ENCODE results near the gene FPGS. TPM values are rescaled to one million over a fixed set of nuclear protein-coding genes. Genes with fewer than 3 reads are reported as not detected.

Gene FPGS
- total and polyA plus RNA-seq, 4 donors, result 42.5 to 115 (median 93.6) TPM

GRCh38 chr9:127816728-127817127, 14.0 kb downstream of the FPGS start:
- DNase-seq (no peak), ATAC-seq (ENCODE audit: insufficient read depth, low FRiP score) (no peak)
- Histone ChIP-seq H3K4me1 (ENCODE audit: control insufficient read depth in 5 of 5, insufficient read depth in 5 of 5, low read length in 5 of 5) (no peaks in the 10 kb centered on the region), H3K27ac (ENCODE audit: low read depth in 1 of 2, low read length in 1 of 2) (no peak overlapping the region), H3K4me3 (no peak overlapping the region), H3K9ac (ENCODE audit: insufficient read depth in 1 of 2, low read length in 2 of 2) (no peak overlapping the region), H3K36me3 (ENCODE audit: control insufficient read depth in 4 of 4, insufficient read depth in 4 of 4, low read length in 4 of 4) (peaks cover 19 to 74% (median 31%) of the 10 kb centered on the region in 4 donors), H3K9me3 (ENCODE audit: control insufficient read depth in 4 of 4, insufficient read depth in 3 of 4, low read length in 3 of 4) (no peaks in the 10 kb centered on the region), H3K27me3 (ENCODE audit: control insufficient read depth in 3 of 3, insufficient read depth in 3 of 3, low read length in 2 of 3) (no peaks in the 10 kb centered on the region)
- 85 to 89% methylated on average over 8 of the region's 8 CpGs for WGBS, 2 donors
- no peak for TF ChIP-seq CTCF (IDR thresholded peaks at IDR 0.05; ENCODE audit: control extremely low read depth, extremely low read depth)

DNA sequence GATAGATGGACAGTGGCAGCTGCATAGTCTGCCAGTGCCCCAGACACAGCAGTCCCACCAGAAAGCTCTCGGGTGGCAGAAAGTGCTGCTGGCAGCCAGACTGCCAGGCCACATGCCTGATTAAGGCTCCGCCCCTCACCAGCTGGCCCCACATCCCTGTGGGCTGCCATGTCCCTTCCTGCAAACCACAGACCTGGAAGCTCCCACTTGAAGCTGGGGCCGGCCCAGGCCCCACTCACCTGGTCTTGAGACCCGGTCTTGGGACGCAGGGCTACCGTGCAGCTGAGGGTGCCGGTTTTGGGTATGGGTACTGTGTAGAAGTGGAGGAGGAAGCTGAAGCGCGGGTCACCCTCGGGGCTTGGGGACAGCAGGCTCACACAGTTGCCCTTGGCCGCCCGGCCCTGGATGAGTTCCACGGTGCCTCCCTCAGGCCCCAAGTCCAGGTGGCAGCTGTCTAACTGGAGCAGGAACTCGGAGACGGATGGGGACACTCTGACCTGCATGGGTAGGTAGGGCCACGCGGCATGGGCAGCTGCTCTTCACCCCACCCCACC, 15.3 kb downstream of the FPGS start:
- Histone ChIP-seq H3K4me3 (no peak overlapping the region), H3K4me1 (ENCODE audit: control insufficient read depth in 5 of 5, insufficient read depth in 5 of 5, low read length in 5 of 5) (no peaks in the 10 kb centered on the region), H3K9ac (ENCODE audit: insufficient read depth in 1 of 2, low read length in 2 of 2) (no peak overlapping the region), H3K36me3 (ENCODE audit: control insufficient read depth in 4 of 4, insufficient read depth in 4 of 4, low read length in 4 of 4) (peaks cover 13 to 66% (median 30%) of the 10 kb centered on the region in 4 donors), H3K9me3 (ENCODE audit: control insufficient read depth in 4 of 4, insufficient read depth in 3 of 4, low read length in 3 of 4) (no peaks in the 10 kb centered on the region), H3K27me3 (ENCODE audit: control insufficient read depth in 3 of 3, insufficient read depth in 3 of 3, low read length in 2 of 3) (no peaks in the 10 kb centered on the region), H3K27ac (ENCODE audit: low read depth in 1 of 2, low read length in 1 of 2) (no peak overlapping the region)
- ATAC-seq (ENCODE audit: insufficient read depth, low FRiP score) (no peak), DNase-seq (no peak)
- WGBS, 2 donors, result 83 to 85% methylated on average over 17 of the region's 17 CpGs
- no peak for TF ChIP-seq CTCF (IDR thresholded peaks at IDR 0.05; ENCODE audit: control extremely low read depth, extremely low read depth)

GRCh38 chr9:127818574-127818973, 15.9 kb downstream of the FPGS start:
- Histone ChIP-seq H3K4me3 (no peak overlapping the region), H3K27ac (ENCODE audit: low read depth in 1 of 2, low read length in 1 of 2) (no peak overlapping the region), H3K36me3 (ENCODE audit: control insufficient read depth in 4 of 4, insufficient read depth in 4 of 4, low read length in 4 of 4) (peaks cover 12 to 60% (median 26%) of the 10 kb centered on the region in 4 donors), H3K27me3 (ENCODE audit: control insufficient read depth in 3 of 3, insufficient read depth in 3 of 3, low read length in 2 of 3) (no peaks in the 10 kb centered on the region), H3K9me3 (ENCODE audit: control insufficient read depth in 4 of 4, insufficient read depth in 3 of 4, low read length in 3 of 4) (no peaks in the 10 kb centered on the region), H3K9ac (ENCODE audit: insufficient read depth in 1 of 2, low read length in 2 of 2) (no peak overlapping the region), H3K4me1 (ENCODE audit: control insufficient read depth in 5 of 5, insufficient read depth in 5 of 5, low read length in 5 of 5) (no peaks in the 10 kb centered on the region)
- ATAC-seq (ENCODE audit: insufficient read depth, low FRiP score) (no peak), DNase-seq (no peak)
- TF ChIP-seq CTCF (IDR thresholded peaks at IDR 0.05; ENCODE audit: control extremely low read depth, extremely low read depth), result no peak
- 91 to 92% methylated on average over 9 of the region's 11 CpGs for WGBS, 2 donors

- DNase-seq (no peak), ATAC-seq (ENCODE audit: insufficient read depth, low FRiP score) (no peak)
- WGBS, 2 donors, result 89 to 92% methylated on average over 4 of the region's 4 CpGs
- Histone ChIP-seq H3K27me3 (ENCODE audit: control insufficient read depth in 3 of 3, insufficient read depth in 3 of 3, low read length in 2 of 3) (no peaks in the 10 kb centered on the region), H3K36me3 (ENCODE audit: control insufficient read depth in 4 of 4, insufficient read depth in 4 of 4, low read length in 4 of 4) (peaks cover 11 to 56% (median 16%) of the 10 kb centered on the region in 4 donors), H3K27ac (ENCODE audit: low read depth in 1 of 2, low read length in 1 of 2) (no peak overlapping the region), H3K4me1 (ENCODE audit: control insufficient read depth in 5 of 5, insufficient read depth in 5 of 5, low read length in 5 of 5) (peaks cover 0 to 16% (median 2%) of the 10 kb centered on the region in 5 donors), H3K9me3 (ENCODE audit: control insufficient read depth in 4 of 4, insufficient read depth in 3 of 4, low read length in 3 of 4) (no peaks in the 10 kb centered on the region), H3K9ac (ENCODE audit: insufficient read depth in 1 of 2, low read length in 2 of 2) (no peak overlapping the region), H3K4me3 (no peak overlapping the region)
- no peak for TF ChIP-seq CTCF (IDR thresholded peaks at IDR 0.05; ENCODE audit: control extremely low read depth, extremely low read depth)
Observed at GRCh38 chr9:127822108-127822507, 19.4 kb downstream of the FPGS start.

All from lung (tissue), 12 donors.